ENCODE data around the gene CYB5D1.
"Not testable (repeated sequence)": the region's sequence is repeated elsewhere in the genome, so short reads cannot be mapped to it uniquely, and the experiment has no call there.

Gene CYB5D1

GRCh38 chr17:7856011-7856810 lies 1.6 kb upstream of the CYB5D1 start:
- peak; percentile 70 for DNase-seq (ENCODE audit: low spot score)

GRCh38 chr17:7856811-7857712 lies 741 bp upstream of the CYB5D1 start, which contains the start of gene NAA38:
TSS of gene NAA38 (minus strand) at chr17:7857559. CDS start at chr17:7857463, 96 bp downstream.
- peak; percentile 98 for DNase-seq (ENCODE audit: low spot score)

- DNase-seq (ENCODE audit: low spot score), result no peak
Observed at GRCh38 chr17:7858522-7858810, 663 bp downstream of the CYB5D1 start.

- DNase-seq (ENCODE audit: low spot score), result peak; percentile 33
Observed at GRCh38 chr17:7859028-7859427, 1.2 kb downstream of the CYB5D1 start.

- DNase-seq (ENCODE audit: low spot score), result peak; percentile 65
Observed at GRCh38 chr17:7862692-7863437, 5.1 kb downstream of the CYB5D1 start.

GRCh38 chr17:7864384-7864783 lies 6.6 kb downstream of the CYB5D1 start:
- DNase-seq (ENCODE audit: low spot score), result not testable (repeated sequence)

- DNase-seq (ENCODE audit: low spot score), result no peak
Observed at GRCh38 chr17:7864995-7865650, 7.3 kb downstream of the CYB5D1 start.

GRCh38 chr17:7867881-7868329 lies 10.1 kb downstream of the CYB5D1 start:
- DNase-seq (ENCODE audit: low spot score), result no peak

- no peak for DNase-seq (ENCODE audit: low spot score)
Observed at GRCh38 chr17:7873051-7873450, 15.2 kb downstream of the CYB5D1 start.

GRCh38 chr17:7875804-7876370 lies 18.1 kb downstream of the CYB5D1 start:
- no peak for DNase-seq (ENCODE audit: low spot score)

GRCh38 chr17:7878234-7878633 lies 20.4 kb downstream of the CYB5D1 start:
- DNase-seq (ENCODE audit: low spot score), result no peak

GRCh38 chr17:7880076-7880868 lies 22.5 kb downstream of the CYB5D1 start:
- no peak for DNase-seq (ENCODE audit: low spot score)

GRCh38 chr17:7881276-7882054 lies 23.7 kb downstream of the CYB5D1 start:
- DNase-seq (ENCODE audit: low spot score), result no peak

- no peak for DNase-seq (ENCODE audit: low spot score)
Observed at GRCh38 chr17:7882068-7882467, 24.3 kb downstream of the CYB5D1 start.

GRCh38 chr17:7882629-7883028 lies 24.8 kb downstream of the CYB5D1 start:
- DNase-seq (ENCODE audit: low spot score), result no peak

- DNase-seq (ENCODE audit: low spot score), result no peak
Observed at GRCh38 chr17:7883781-7884386, 26.1 kb downstream of the CYB5D1 start.

GRCh38 chr17:7884581-7885366 lies 27.0 kb downstream of the CYB5D1 start:
- no peak for DNase-seq (ENCODE audit: low spot score)

Measured in left forelimb (tissue), 1 donor.